GM10248 (cell line): ENCODE data around the gene CD96.
A peak's percentile ranks its signal among the peaks of the same experiment; 100 is the strongest.

Source experiments
- CTCF ChIA-PET: fragments of 300-600 bp; sonication (Branson Sonifier 250); formaldehyde crosslinking; extraction: SDS; loops from one replicate; lab custom pipeline; 2021; ENCODE audit warnings: antibody characterized with exemption; lab: Yijun Ruan, JAX
- POLR2A ChIA-PET: fragments of 350-650 bp; sonication (Branson Sonifier 250); formaldehyde crosslinking; extraction: SDS; loops from one replicate; lab custom pipeline; 2020; ENCODE audit warnings: antibody characterized with exemption; lab: Yijun Ruan, JAX
- DNase-seq: peaks from one replicate; pipeline ENCODE4 v3.0.0; 2012; ENCODE audit errors: extremely low spot score
- CTCF ChIP-seq: IDR thresholded peaks from 2 replicates; pipeline ENCODE4 v1.5.1; 2012; ENCODE audit warnings: mild to moderate bottlenecking, low read depth; ENCODE audit errors: extremely low read depth, missing control alignments, control extremely low read depth

Gene CD96

DNA sequence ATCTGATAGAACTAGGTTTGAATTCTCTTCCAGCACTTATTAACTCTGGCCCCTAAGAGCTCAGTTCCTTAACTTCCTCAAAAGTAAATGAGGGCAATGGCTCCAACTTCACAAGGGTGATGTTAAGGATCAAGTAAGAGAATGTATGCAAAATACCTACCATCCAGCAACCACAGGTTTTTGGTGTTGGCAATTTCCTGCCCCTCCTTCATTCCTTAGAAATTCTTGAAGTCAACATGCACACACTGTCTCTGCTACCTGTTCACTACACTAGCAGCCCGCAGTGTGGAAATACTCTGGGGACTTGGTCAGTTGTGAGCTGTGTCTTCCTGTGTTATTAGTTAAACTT is 48.1 kb downstream of the CD96 start:
- DNase-seq = no peak
- ChIA-PET POLR2A (no interaction called here), CTCF (interaction anchor here (0.9 to 1.4 kb wide), 2 partner anchors 10 to 101 kb away, joined by 3 to 5 read pairs; no protein-coding TSS in a partner anchor)
- TF ChIP-seq CTCF = no peak

GRCh38 chr3:111591555-111591954 is 49.6 kb downstream of the CD96 start:
- no peak for TF ChIP-seq CTCF
- CTCF ChIA-PET = interaction anchor here (0.9 to 1.5 kb wide), 2 partner anchors 9 to 14 kb away, joined by 3 read pairs; no protein-coding TSS in a partner anchor
- POLR2A ChIA-PET = no interaction called here
- no peak for DNase-seq

- TF ChIP-seq CTCF = no peak
- CTCF ChIA-PET = interaction anchor here (1.2 to 1.5 kb wide), 2 partner anchors 14 kb away, joined by 3 read pairs; no protein-coding TSS in a partner anchor
- DNase-seq = no peak
- POLR2A ChIA-PET = no interaction called here
These were observed 50.1 kb downstream of the CD96 start for GRCh38 chr3:111592143-111592542.

- DNase-seq = no peak
- ChIA-PET CTCF (interaction anchor here (0.7 to 1.2 kb wide), 5 partner anchors 11 to 123 kb away, joined by 3 read pairs; no protein-coding TSS in a partner anchor), POLR2A (no interaction called here)
- no peak for TF ChIP-seq CTCF
These were observed 50.9 kb downstream of the CD96 start for GRCh38 chr3:111592936-111593335.

DNA sequence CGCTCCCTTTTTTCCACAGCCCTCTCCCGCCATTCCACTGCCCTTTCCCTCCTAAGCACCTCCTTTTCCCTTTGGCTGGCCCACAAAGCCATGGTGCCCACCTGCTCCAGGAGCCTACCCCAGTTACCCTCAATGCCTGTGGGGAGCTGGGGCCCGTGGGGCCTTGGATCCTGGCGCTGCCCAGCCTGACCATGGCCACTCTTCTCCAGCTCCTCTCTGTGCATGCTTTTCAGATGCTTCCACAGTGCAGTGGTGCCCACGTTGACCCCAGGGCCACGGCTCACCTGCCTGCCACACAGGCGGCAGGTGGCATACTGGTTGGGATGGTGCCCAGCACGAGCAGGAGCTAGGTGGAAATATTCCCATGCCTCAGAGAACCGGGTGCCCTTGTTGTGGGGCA is 51.7 kb downstream of the CD96 start:
- TF ChIP-seq CTCF = no peak
- ChIA-PET POLR2A (no interaction called here), CTCF (interaction anchor here (0.7 to 1.2 kb wide), 3 partner anchors 12 to 122 kb away, joined by 3 read pairs; no protein-coding TSS in a partner anchor)
- DNase-seq = no peak

- ChIA-PET CTCF (interaction anchor here (1.2 kb wide), 2 partner anchors 9 to 16 kb away, joined by 5 read pairs; no protein-coding TSS in a partner anchor), POLR2A (no interaction called here)
- DNase-seq = peak; percentile 30
- TF ChIP-seq CTCF = no peak
These were observed 52.2 kb downstream of the CD96 start for GRCh38 chr3:111594205-111594604.
